ENCODE measurements around the gene NKD2. TPM values are rescaled to one million over a fixed set of nuclear protein-coding genes. Genes with fewer than 3 reads are reported as not detected.

The NKD2 gene
- total RNA-seq, 1 experiment from 2014 or later: 0.21 TPM

- H3K4me3 Mint-ChIP-seq (ENCODE audit: unreplicated experiment): no peak overlapping the region
- CTCF ChIA-PET: no interaction called here
Measured at GRCh38 chr5:1037123-1037670, 28.6 kb downstream of the NKD2 start.

GRCh38 chr5:1037671-1038416 lies 29.2 kb downstream of the NKD2 start:
- CTCF ChIA-PET: no interaction called here
- no peak for TF ChIP-seq CTCF (IDR thresholded peaks at IDR 0.05; ENCODE audit: unreplicated experiment)
- DNase-seq (ENCODE audit: unreplicated experiment): no peak
- H3K4me3 Mint-ChIP-seq (ENCODE audit: unreplicated experiment): no peak overlapping the region
- POLR2A ChIA-PET: no interaction called here
- H3K9me3 Mint-ChIP-seq (ENCODE audit: unreplicated experiment): peaks cover 31% of the 10 kb centered on the region
- no peaks in the 10 kb centered on the region for H3K36me3 Mint-ChIP-seq (ENCODE audit: insufficient read depth, unreplicated experiment)
- H3K27me3 Mint-ChIP-seq (ENCODE audit: insufficient read depth, unreplicated experiment): no peaks in the 10 kb centered on the region
- no peak overlapping the region for H3K27ac Mint-ChIP-seq (ENCODE audit: low read depth, unreplicated experiment)
- no TSS peak for BruUV-seq (replicated peaks)
- intact Hi-C loops (cut with micrococcal nuclease): no loop called here
- H3K4me1 Mint-ChIP-seq (ENCODE audit: insufficient read depth, unreplicated experiment): no peaks in the 10 kb centered on the region

More at GRCh38 chr5:1037123-1037670, 28.6 kb downstream of the NKD2 start:
- TF ChIP-seq CTCF (IDR thresholded peaks at IDR 0.05; ENCODE audit: unreplicated experiment): no peak
- DNase-seq (ENCODE audit: unreplicated experiment): no peak
- Mint-ChIP-seq H3K36me3 (ENCODE audit: insufficient read depth, unreplicated experiment) (no peaks in the 10 kb centered on the region), H3K9me3 (ENCODE audit: unreplicated experiment) (peaks cover 25% of the 10 kb centered on the region), H3K4me1 (ENCODE audit: insufficient read depth, unreplicated experiment) (no peaks in the 10 kb centered on the region), H3K27ac (ENCODE audit: low read depth, unreplicated experiment) (no peak overlapping the region), H3K27me3 (ENCODE audit: insufficient read depth, unreplicated experiment) (no peaks in the 10 kb centered on the region)
- BruUV-seq (replicated peaks): no TSS peak
- intact Hi-C loops (cut with micrococcal nuclease): no loop called here
- POLR2A ChIA-PET: interaction anchor here (0.6 kb wide), 1 partner anchor 20 kb away, joined by 3 read pairs; no protein-coding TSS in a partner anchor

- Mint-ChIP-seq H3K27me3 (ENCODE audit: insufficient read depth, unreplicated experiment) (no peaks in the 10 kb centered on the region), H3K36me3 (ENCODE audit: insufficient read depth, unreplicated experiment) (no peaks in the 10 kb centered on the region), H3K4me1 (ENCODE audit: insufficient read depth, unreplicated experiment) (no peaks in the 10 kb centered on the region), H3K27ac (ENCODE audit: low read depth, unreplicated experiment) (no peak overlapping the region), H3K4me3 (ENCODE audit: unreplicated experiment) (no peak overlapping the region), H3K9me3 (ENCODE audit: unreplicated experiment) (peaks cover 39% of the 10 kb centered on the region)
- no TSS peak for BruUV-seq (replicated peaks)
- ChIA-PET POLR2A (no interaction called here), CTCF (interaction anchor here (0.8 kb wide), 1 partner anchor 28 kb away, joined by 3 read pairs; no protein-coding TSS in a partner anchor)
- no peak for TF ChIP-seq CTCF (IDR thresholded peaks at IDR 0.05; ENCODE audit: unreplicated experiment)
- intact Hi-C loops (cut with micrococcal nuclease): no loop called here
- DNase-seq (ENCODE audit: unreplicated experiment): no peak
Measured at GRCh38 chr5:1038417-1039209, 30.0 kb downstream of the NKD2 start.

GRCh38 chr5:1039210-1039548 lies 30.6 kb downstream of the NKD2 start:
- TF ChIP-seq CTCF (IDR thresholded peaks at IDR 0.05; ENCODE audit: unreplicated experiment): no peak
- no peaks in the 10 kb centered on the region for H3K27me3 Mint-ChIP-seq (ENCODE audit: insufficient read depth, unreplicated experiment)
- POLR2A ChIA-PET: no interaction called here
- no peaks in the 10 kb centered on the region for H3K36me3 Mint-ChIP-seq (ENCODE audit: insufficient read depth, unreplicated experiment)
- no peaks in the 10 kb centered on the region for H3K4me1 Mint-ChIP-seq (ENCODE audit: insufficient read depth, unreplicated experiment)
- intact Hi-C loops (cut with micrococcal nuclease): no loop called here
- H3K9me3 Mint-ChIP-seq (ENCODE audit: unreplicated experiment): peaks cover 44% of the 10 kb centered on the region
- CTCF ChIA-PET: interaction anchor here (0.8 kb wide), 1 partner anchor 28 kb away, joined by 3 read pairs; no protein-coding TSS in a partner anchor
- no peak overlapping the region for H3K4me3 Mint-ChIP-seq (ENCODE audit: unreplicated experiment)
- no TSS peak for BruUV-seq (replicated peaks)
- DNase-seq (ENCODE audit: unreplicated experiment): no peak
- H3K27ac Mint-ChIP-seq (ENCODE audit: low read depth, unreplicated experiment): no peak overlapping the region
